PC-3 (cell line): ENCODE measurements around the gene ASCC2.

Source experiments
- EZH2 ChIP-seq: fragments of 300-600 bp; sonication (generic); IDR thresholded peaks from one replicate; pipeline ENCODE4 v1.6.1; 2017; ENCODE audit warnings: antibody characterized with exemption, mild to moderate bottlenecking, low read length; ENCODE audit not compliant: unreplicated experiment
- EZH2phosphoT487 ChIP-seq: fragments of 300-600 bp; sonication (generic); IDR thresholded peaks from 2 replicates; pipeline ENCODE4 v1.6.1; 2018; ENCODE audit warnings: mild to moderate bottlenecking, antibody characterized with exemption, low read length, borderline replicate concordance
- TF ChIP-seq, protein P1 (sequence below): fragments of 300-600 bp; sonication (generic); conservative IDR thresholded peaks from 2 replicates; pipeline ENCODE4 v1.5.1; 2017; ENCODE audit warnings: antibody characterized with exemption, low read depth, mild to moderate bottlenecking, low read length

- TF ChIP-seq, protein P1, sequence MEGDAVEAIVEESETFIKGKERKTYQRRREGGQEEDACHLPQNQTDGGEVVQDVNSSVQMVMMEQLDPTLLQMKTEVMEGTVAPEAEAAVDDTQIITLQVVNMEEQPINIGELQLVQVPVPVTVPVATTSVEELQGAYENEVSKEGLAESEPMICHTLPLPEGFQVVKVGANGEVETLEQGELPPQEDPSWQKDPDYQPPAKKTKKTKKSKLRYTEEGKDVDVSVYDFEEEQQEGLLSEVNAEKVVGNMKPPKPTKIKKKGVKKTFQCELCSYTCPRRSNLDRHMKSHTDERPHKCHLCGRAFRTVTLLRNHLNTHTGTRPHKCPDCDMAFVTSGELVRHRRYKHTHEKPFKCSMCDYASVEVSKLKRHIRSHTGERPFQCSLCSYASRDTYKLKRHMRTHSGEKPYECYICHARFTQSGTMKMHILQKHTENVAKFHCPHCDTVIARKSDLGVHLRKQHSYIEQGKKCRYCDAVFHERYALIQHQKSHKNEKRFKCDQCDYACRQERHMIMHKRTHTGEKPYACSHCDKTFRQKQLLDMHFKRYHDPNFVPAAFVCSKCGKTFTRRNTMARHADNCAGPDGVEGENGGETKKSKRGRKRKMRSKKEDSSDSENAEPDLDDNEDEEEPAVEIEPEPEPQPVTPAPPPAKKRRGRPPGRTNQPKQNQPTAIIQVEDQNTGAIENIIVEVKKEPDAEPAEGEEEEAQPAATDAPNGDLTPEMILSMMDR, result no peak
- TF ChIP-seq EZH2phosphoT487, result no peak
- TF ChIP-seq EZH2, result no peak
Measured at GRCh38 chr22:29821291-29822016, 16.6 kb downstream of the ASCC2 start.
